Muscle of leg (tissue), 11 donors: ENCODE results near the gene DEGS1. TPM values are rescaled to one million over a fixed set of nuclear protein-coding genes. Genes with fewer than 3 reads are reported as not detected.

ENCODE experiments used
- DNase-seq: peaks from one replicate; pipeline ENCODE4 v3.0.0; 2013
- H3K27ac ChIP-seq: one replicate; pipeline ENCODE4 v1.5.1; 2013; ENCODE audit warnings: mild to moderate bottlenecking, low read length, control low read depth
- H3K27me3 ChIP-seq: one replicate; pipeline ENCODE4 v1.6.1; 2013; ENCODE audit warnings: low read length; ENCODE audit not compliant: control insufficient read depth, insufficient read depth
- H3K36me3 ChIP-seq: one replicate; pipeline ENCODE4 v1.6.1; 2013; ENCODE audit warnings: low read length; ENCODE audit not compliant: control insufficient read depth, insufficient read depth
- H3K4me1 ChIP-seq: one replicate; pipeline ENCODE4 v1.6.1; 2013; ENCODE audit warnings: low read length; ENCODE audit not compliant: control insufficient read depth, insufficient read depth
- H3K4me3 ChIP-seq: one replicate; pipeline ENCODE4 v1.5.1; 2013; ENCODE audit warnings: low read length, control low read depth
- H3K9me3 ChIP-seq: replicated peaks from 2 replicates; pipeline ENCODE4 v1.6.1; 2013; ENCODE audit warnings: low read depth, low read length; ENCODE audit not compliant: control insufficient read depth
- WGBS: methylation state at CpG from one replicate; pipeline ENCODE4 v1.1.5; 2013; ENCODE audit warnings: missing lambda C conversion rate; ENCODE audit not compliant: insufficient coverage; 5-methylcytosine and 5-hydroxymethylcytosine counted together
- polyA plus RNA-seq, 8 donors: library from polyadenylated mRNA; unstranded; fragments of 120-200 nt; gene quantifications; one replicate each; pipeline versions ENCODE4 v1.2.1 to v1.2.3, GENCODE V29; 2013; ENCODE audit warnings: inconsistent platforms in 1 of 8, low replicate concordance in 1 of 8; ENCODE audit not compliant: insufficient read length in 8 of 8, insufficient read depth in 1 of 8
- total RNA-seq: library from RNA; stranded (reverse); fragments of 120-200 nt; gene quantifications from one replicate; pipeline ENCODE4 v1.2.4, GENCODE V29; 2013

The DEGS1 gene
- total and polyA plus RNA-seq, 9 donors: 35.4 to 69.3 (median 42.7) TPM

- Histone ChIP-seq H3K27ac (no peak overlapping the region), H3K36me3 (peaks cover 26% of the 10 kb centered on the region)
Observed at GRCh38 chr1:224226849-224227502, 43.9 kb downstream of the DEGS1 start.

GRCh38 chr1:224234017-224234416 lies 51.0 kb downstream of the DEGS1 start:
- Histone ChIP-seq H3K27ac (no peak overlapping the region), H3K36me3 (peaks cover 28% of the 10 kb centered on the region), H3K9me3 (no peaks in the 10 kb centered on the region), H3K4me1 (no peaks in the 10 kb centered on the region), H3K4me3 (no peak overlapping the region), H3K27me3 (no peaks in the 10 kb centered on the region)
- no peak for DNase-seq

More at GRCh38 chr1:224226849-224227502, 43.9 kb downstream of the DEGS1 start:
- H3K4me1 ChIP-seq: no peaks in the 10 kb centered on the region
- H3K4me3 ChIP-seq: no peak overlapping the region
- no peaks in the 10 kb centered on the region for H3K9me3 ChIP-seq
- WGBS: 78% methylated on average over 2 of the region's 6 CpGs
- no peaks in the 10 kb centered on the region for H3K27me3 ChIP-seq
- DNase-seq: no peak

GRCh38 chr1:224235813-224236493 lies 52.9 kb downstream of the DEGS1 start:
- Histone ChIP-seq H3K36me3 (peaks cover 22% of the 10 kb centered on the region), H3K4me3 (no peak overlapping the region), H3K27me3 (no peaks in the 10 kb centered on the region), H3K27ac (no peak overlapping the region), H3K4me1 (no peaks in the 10 kb centered on the region), H3K9me3 (no peaks in the 10 kb centered on the region)
- DNase-seq: no peak
- WGBS: 67% methylated on average over 1 of the region's 2 CpGs

GRCh38 chr1:224237119-224237881 lies 54.3 kb downstream of the DEGS1 start:
- no peak for DNase-seq
- Histone ChIP-seq H3K4me3 (no peak overlapping the region), H3K36me3 (peaks cover 22% of the 10 kb centered on the region), H3K9me3 (no peaks in the 10 kb centered on the region), H3K27ac (no peak overlapping the region), H3K27me3 (no peaks in the 10 kb centered on the region), H3K4me1 (no peaks in the 10 kb centered on the region)
- WGBS: 93% methylated on average over 4 of the region's 11 CpGs

- no peak overlapping the region for H3K27ac ChIP-seq
- H3K27me3 ChIP-seq: no peaks in the 10 kb centered on the region
- H3K4me3 ChIP-seq: no peak overlapping the region
- 82% methylated on average over 6 of the region's 9 CpGs for WGBS
- no peaks in the 10 kb centered on the region for H3K4me1 ChIP-seq
- DNase-seq: no peak
- H3K9me3 ChIP-seq: no peaks in the 10 kb centered on the region
- H3K36me3 ChIP-seq: peaks cover 18% of the 10 kb centered on the region
Observed at GRCh38 chr1:224238212-224238611, 55.2 kb downstream of the DEGS1 start.

- Histone ChIP-seq H3K4me1 (no peaks in the 10 kb centered on the region), H3K27me3 (no peaks in the 10 kb centered on the region), H3K27ac (no peak overlapping the region), H3K4me3 (no peak overlapping the region), H3K9me3 (no peaks in the 10 kb centered on the region), H3K36me3 (peaks cover 18% of the 10 kb centered on the region)
- no peak for DNase-seq
- WGBS: 60% methylated on average over 1 of the region's 3 CpGs
Observed at GRCh38 chr1:224238756-224239155, 55.7 kb downstream of the DEGS1 start.

Other genes starting within 250 kb of the DEGS1 start
- gene FBXO28, start 69.1 kb upstream of the DEGS1 start, total RNA-seq: 17.6 TPM
- gene FBXO28, start 69.1 kb upstream of the DEGS1 start, polyA plus RNA-seq: 10 to 100 TPM; 12.4 to 20.0 (median 15.8) TPM
- 21.1 TPM for gene NVL, start 146.9 kb downstream of the DEGS1 start, total RNA-seq
- 10 to 100 TPM; 17.3 to 26.4 (median 21.5) TPM for gene NVL, start 146.9 kb downstream of the DEGS1 start, polyA plus RNA-seq
- 31.9 TPM for gene CNIH4, start 173.6 kb downstream of the DEGS1 start, total RNA-seq
- gene CNIH4, start 173.6 kb downstream of the DEGS1 start, polyA plus RNA-seq: 10 to 100 TPM; 25.7 to 35.6 (median 31.4) TPM